SK-N-DZ (cell line): ENCODE results near the gene SMCO4.
"Not testable (repeated sequence)": the region's sequence is repeated elsewhere in the genome, so short reads cannot be mapped to it uniquely, and the experiment has no call there.

ENCODE experiments used
- DNase-seq: peaks from one replicate; pipeline ENCODE4 v3.0.0-alpha.2; 2015; ENCODE audit warnings: low spot score

Gene SMCO4

DNA sequence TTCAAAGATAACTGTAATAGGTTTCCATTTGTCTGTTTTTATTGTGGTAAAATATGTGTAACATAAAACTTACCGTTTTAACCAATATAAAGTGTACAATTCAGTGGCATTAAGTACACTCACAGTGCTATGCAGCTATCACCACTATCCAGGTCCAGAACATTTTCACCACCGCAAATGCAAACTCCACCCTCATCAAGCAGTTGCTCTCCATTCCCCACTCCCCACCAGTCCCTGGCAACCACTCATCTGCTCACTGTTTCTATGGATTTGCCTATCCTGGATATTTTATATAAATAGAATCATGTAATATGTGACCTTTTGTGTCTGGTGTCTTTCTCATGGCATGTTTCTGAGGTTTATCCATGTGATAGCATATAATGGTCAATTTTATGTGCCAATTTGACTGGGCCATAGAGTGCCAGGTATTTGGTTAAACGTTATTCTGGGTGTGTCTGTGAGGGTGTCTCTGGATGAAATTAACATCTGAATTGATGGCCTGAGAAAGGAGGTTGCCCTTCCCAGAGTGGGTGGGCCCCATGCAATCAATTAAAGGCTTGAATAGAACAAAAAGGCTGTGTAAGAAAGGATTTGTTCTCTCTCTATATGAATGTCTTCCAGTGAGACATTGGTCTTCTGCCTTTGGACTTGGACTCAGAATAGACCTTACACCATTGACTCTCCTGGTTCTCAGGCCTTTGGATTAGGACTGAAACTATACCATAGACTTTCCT, 17.2 kb upstream of the SMCO4 start:
- no peak for DNase-seq

DNA sequence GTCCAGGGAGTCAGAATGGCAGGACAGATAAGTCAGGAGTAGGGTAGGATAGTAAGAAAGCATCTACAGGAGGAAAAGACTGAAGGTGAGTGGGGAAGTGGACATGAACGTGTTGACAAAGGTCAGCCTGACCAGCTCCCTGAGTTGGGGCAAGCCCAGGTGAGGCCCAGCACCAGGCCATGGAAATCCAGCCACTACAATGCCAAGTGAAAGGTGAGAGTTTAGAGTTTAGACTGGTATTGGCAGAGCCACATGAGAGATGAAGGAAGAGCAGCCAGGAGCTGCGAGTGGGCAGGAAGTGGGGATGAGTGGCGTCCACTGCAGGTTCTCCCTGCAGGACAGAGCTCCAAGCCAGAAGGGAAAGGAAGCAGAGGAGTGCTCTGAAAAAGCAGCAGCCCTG, 16.5 kb upstream of the SMCO4 start:
- DNase-seq, result no peak

DNA sequence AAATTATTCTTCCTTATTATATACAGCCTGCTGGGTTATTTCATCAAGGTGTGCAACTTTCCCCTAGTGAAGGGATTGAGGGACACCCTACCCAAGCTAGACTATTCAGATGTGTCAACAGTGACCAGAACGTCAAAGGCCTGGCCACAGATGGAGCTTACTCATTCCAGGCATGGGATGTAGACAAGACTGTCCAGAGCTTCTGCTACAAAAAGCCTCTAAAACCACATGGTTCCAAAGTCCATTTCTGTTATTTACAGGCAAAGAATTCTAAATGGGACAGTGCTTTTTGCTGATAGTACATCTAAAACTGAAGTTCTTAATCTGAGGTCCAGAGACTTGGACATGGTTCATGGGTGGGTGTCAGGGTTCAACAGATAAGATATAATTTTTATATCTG, 9.7 kb upstream of the SMCO4 start:
- DNase-seq, result no peak

DNA sequence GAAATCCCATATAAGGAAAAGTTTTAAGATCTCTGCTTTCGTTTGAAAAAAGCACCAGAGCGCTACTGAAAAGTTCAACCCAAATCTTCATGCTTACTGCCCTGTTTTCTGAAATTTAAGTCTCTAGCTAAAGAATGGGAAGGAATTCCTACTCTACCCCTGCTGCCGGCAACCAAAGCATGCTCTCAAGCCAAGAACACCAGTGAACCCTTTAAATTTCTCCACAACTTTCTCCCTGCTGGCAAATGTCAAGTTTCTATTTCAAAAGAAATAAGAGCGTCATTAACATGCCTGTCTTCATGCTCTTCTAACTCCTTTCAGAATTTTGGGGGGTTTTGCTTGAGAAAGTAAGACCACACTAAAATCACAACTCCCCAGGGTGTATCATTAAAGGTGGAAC, 6.8 kb upstream of the SMCO4 start:
- no peak for DNase-seq

GRCh38 chr11:93548679-93549319, 5.6 kb upstream of the SMCO4 start:
- no peak for DNase-seq

DNA sequence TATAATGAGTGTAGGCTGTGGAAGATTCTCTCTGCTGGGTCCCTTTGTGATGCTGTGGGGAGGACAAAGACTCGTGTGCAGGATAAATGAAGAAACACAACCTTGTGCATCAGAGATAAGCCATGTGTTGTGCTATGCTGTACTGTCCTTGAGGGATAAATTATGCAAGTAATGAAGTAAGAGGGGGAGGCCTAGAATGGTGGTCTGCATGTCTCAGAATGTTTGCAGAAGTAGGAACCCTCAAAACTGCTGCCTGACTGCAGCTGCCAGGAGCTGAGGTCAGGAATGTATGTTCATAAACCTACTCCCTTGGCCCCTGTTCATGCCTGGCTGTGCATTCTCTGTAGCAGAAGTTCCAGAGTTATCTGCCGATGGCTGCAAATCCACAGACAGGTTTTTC, 4.6 kb upstream of the SMCO4 start:
- DNase-seq, result no peak

- DNase-seq, result no peak
Observed at GRCh38 chr11:93547028-93547427, 3.8 kb upstream of the SMCO4 start.

GRCh38 chr11:93545566-93545965, 2.4 kb upstream of the SMCO4 start:
- DNase-seq, result no peak

DNA sequence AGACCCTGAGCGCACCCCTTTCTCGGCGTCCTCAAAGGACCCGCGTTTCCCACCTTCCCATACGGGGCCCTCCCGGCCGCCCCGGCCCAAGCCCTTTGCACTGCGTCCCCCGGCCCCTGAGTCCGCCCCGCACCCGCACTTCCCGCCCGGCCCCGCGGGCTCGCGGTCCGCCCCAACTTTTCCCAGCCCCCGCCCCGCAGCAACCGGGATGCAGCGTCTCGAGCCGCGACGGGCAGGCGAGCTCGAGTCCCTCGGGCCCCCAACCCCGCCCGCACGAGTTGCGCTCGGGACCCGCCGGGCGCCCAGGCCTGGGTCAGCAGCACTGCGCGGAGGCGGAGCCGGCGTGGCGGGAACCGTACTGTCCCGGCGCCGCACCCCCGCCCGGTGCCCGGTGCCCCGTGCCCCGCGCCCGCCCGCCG, 371 bp downstream of the SMCO4 start:
- DNase-seq, result peak; percentile 42

DNA sequence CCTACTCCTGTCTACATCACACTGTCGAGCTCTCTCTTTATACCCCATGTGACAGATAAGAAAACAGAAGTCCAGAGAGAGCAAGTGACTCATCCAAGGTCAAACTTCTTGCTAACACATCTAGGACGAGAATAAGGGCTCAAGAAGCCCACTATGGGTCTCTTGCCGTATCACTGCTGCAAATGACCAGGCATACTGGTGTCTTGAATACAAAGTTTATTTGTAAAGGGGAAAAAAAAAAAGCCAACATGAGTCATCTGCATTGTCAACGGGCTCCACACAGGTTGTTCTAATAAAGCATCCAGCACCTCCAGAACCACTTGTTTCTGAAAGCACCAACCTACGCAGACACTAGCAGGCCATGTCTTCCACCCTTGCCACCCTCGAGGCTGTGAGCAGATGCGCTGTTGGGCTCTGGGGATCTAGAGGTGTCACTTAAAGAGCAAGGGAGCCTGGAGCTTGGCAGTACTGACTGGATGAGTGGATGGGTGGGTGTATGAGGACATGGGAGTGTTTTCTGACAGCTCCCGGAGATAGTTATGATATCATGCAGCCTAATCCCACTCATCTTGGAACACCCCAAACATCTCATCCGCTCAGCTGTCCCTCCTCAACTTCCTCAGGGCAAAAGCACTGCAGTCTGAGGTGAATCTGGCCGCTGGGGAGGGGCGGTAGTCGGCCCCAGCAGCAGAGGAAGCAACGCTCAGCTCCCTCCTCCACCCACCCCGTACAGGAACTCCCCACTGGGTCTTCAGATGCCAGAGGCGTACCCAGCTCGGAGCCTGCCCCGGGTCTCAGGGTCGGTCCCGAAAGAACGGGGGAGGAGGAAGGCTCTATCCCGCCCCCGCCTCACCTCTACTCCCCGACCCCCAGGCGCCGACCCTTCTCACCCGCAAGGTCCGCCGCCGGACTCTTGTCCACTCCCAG, 1.0 kb downstream of the SMCO4 start:
- DNase-seq, result peak; percentile 56

- no peak for DNase-seq
Observed at GRCh38 chr11:93540896-93541553, 2.2 kb downstream of the SMCO4 start.

DNA sequence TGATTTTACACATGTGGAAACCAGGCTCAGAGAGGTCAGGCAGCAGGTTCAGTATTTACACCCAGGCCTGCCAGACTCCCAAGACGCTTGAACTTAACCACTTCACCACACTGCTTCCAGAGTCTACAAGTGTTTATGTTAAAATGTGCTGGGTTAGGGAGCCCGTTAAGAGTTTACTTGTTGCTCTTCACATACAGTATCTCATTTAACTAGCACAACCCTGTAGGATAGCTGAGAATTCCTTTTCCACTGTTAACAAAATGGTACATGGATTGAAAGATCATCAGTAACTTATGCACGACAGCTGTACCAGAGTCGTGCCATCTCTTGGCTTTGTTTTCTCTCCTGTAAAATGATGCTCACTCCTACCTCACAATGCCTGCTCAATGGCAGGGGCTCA, 2.9 kb downstream of the SMCO4 start:
- no peak for DNase-seq

DNA sequence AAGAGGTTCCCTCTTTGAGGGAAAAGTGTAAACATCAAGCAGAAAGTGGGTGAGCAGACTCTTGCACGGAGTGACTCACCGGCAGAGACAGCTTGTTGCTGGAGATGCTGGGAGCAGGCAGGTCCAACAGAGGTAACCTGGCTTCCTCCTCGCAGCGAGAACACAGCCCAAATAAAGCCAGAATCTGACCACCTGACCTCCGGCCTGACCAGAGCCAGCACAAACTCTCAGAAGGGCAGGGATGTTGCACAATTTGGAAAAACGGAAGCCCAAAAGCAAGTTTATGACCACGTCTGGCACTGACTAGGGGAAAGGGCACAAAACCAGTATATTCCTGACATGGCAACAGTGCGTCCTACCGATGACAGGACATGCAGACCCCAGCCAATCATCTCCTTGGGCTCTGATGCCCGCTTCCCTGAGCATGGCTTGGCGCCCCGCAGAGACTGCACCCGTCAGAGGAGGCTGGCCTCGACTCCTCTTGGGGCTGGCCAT, 5.4 kb downstream of the SMCO4 start:
- no peak for DNase-seq

DNA sequence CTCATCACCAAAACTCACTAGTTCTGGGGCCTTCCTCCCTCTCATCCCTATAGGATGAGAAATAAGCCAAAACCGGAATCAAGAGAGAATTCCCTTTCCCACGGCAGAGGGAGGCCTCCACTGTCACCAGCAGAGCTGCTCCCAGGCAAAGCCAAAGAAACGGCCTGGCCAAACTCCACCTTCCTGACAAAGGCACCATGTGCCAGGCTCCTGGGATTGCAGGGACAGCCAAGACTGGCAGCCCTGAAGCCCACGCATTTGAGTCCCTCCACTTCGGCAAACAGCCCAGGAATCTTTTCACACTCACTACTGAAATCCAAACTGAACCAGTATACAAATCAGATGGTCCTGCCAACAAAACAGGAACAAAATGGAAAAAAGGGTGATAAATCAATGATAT, 6.1 kb downstream of the SMCO4 start:
- DNase-seq, result no peak

- no peak for DNase-seq
Observed at GRCh38 chr11:93536101-93536861, 6.9 kb downstream of the SMCO4 start.

- not testable (repeated sequence) for DNase-seq
Observed at GRCh38 chr11:93535578-93535977, 7.6 kb downstream of the SMCO4 start.

- DNase-seq, result no peak
Observed at GRCh38 chr11:93532806-93533205, 10.4 kb downstream of the SMCO4 start.

- no peak for DNase-seq
Observed at GRCh38 chr11:93532281-93532789, 10.9 kb downstream of the SMCO4 start.

- DNase-seq, result no peak
Observed at GRCh38 chr11:93530468-93530826, 12.7 kb downstream of the SMCO4 start.

GRCh38 chr11:93529707-93530467, 13.3 kb downstream of the SMCO4 start:
- DNase-seq, result no peak
